HTERT RPE-1 (cell line): ENCODE measurements around the gene TNKS1BP1.
"Not testable (repeated sequence)": the region's sequence is repeated elsewhere in the genome, so short reads cannot be mapped to it uniquely, and the experiment has no call there.

Experiments
- in situ Hi-C: fragments of 300-500 bp; cut with MboI; formaldehyde crosslinking; loops from 4 replicates; pipeline ENCODE4 v1.14.3; 2020; ENCODE audit warnings: low sequenced_read_pairs

TNKS1BP1 gene

GRCh38 chr11:57324886-57325734 is at the start of gene TNKS1BP1:
TSS of gene TNKS1BP1 (minus strand) at chr11:57324952. CDS start at chr11:57321885, 3,067 bp downstream.
- in situ Hi-C loops: no loop called here

- in situ Hi-C loops: no loop called here
Measured at GRCh38 chr11:57373146-57373545, 48.4 kb upstream of the TNKS1BP1 start.

GRCh38 chr11:57370941-57371340 is 46.2 kb upstream of the TNKS1BP1 start:
- in situ Hi-C loops: no loop called here

- in situ Hi-C loops: no loop called here
Measured at GRCh38 chr11:57370251-57370650, 45.5 kb upstream of the TNKS1BP1 start.

- in situ Hi-C loops: no loop called here
Measured at GRCh38 chr11:57368845-57369232, 44.1 kb upstream of the TNKS1BP1 start.

- in situ Hi-C loops: no loop called here
Measured at GRCh38 chr11:57368106-57368844, 43.5 kb upstream of the TNKS1BP1 start.

GRCh38 chr11:57364851-57365660 is 40.3 kb upstream of the TNKS1BP1 start:
- in situ Hi-C loops: no loop called here

- in situ Hi-C loops: no loop called here
Measured at GRCh38 chr11:57363131-57364080, 38.7 kb upstream of the TNKS1BP1 start.

- in situ Hi-C loops: no loop called here
Measured at GRCh38 chr11:57361926-57362325, 37.2 kb upstream of the TNKS1BP1 start.

- in situ Hi-C loops: not testable (repeated sequence)
Measured at GRCh38 chr11:57361420-57361819, 36.7 kb upstream of the TNKS1BP1 start.

GRCh38 chr11:57360991-57361390 is 36.2 kb upstream of the TNKS1BP1 start:
- in situ Hi-C loops: no loop called here

- in situ Hi-C loops: no loop called here
Measured at GRCh38 chr11:57359896-57360690, 35.3 kb upstream of the TNKS1BP1 start.

- in situ Hi-C loops: no loop called here
Measured at GRCh38 chr11:57359396-57359795, 34.6 kb upstream of the TNKS1BP1 start.

- in situ Hi-C loops: no loop called here
Measured at GRCh38 chr11:57358991-57359390, 34.2 kb upstream of the TNKS1BP1 start.

GRCh38 chr11:57358543-57358961 is 33.8 kb upstream of the TNKS1BP1 start:
- in situ Hi-C loops: no loop called here

GRCh38 chr11:57357856-57358255 is 33.1 kb upstream of the TNKS1BP1 start:
- in situ Hi-C loops: no loop called here

GRCh38 chr11:57357310-57357709 is 32.6 kb upstream of the TNKS1BP1 start:
- in situ Hi-C loops: no loop called here

- in situ Hi-C loops: no loop called here
Measured at GRCh38 chr11:57356268-57356667, 31.5 kb upstream of the TNKS1BP1 start.

GRCh38 chr11:57354699-57355098 is 29.9 kb upstream of the TNKS1BP1 start:
- in situ Hi-C loops: no loop called here
